ENCODE data around the gene KLF5.

Gene KLF5

GRCh38 chr13:73015805-73016204 is 43.0 kb upstream of the KLF5 start:
- H3K9me3 ChIP-seq (ENCODE audit: control insufficient read depth, insufficient read depth, low read depth, low read length), result no peaks in the 10 kb centered on the region
- ChIA-PET POLR2A (no interaction called here), CTCF (no interaction called here)
- H3K4me1 ChIP-seq (ENCODE audit: control insufficient read depth, insufficient read depth, low read length), result no peaks in the 10 kb centered on the region
- TF ChIP-seq ZBTB49 (tag by site-specific recombination; IDR thresholded peaks at IDR 0.05; ENCODE audit: low read depth) (no peak), ZNF664 (tag by site-specific recombination; IDR thresholded peaks at IDR 0.05) (no peak), ZNF548 (tag by site-specific recombination; IDR thresholded peaks at IDR 0.05) (no peak)
- H3K27ac ChIP-seq (ENCODE audit: extremely low read depth, low read depth, low read length), result no peak overlapping the region
- peaks cover 0 to 9% of the 10 kb centered on the region in 2 experiments; a peak in 2 of 3 replicates for H3K36me3 ChIP-seq (ENCODE audit: control insufficient read depth in 2 of 2, insufficient read depth in 1 of 2, low read length in 2 of 2)
- H3K4me3 ChIP-seq (ENCODE audit: low read depth, low read length), result no peak overlapping the region

- H3K27ac ChIP-seq (ENCODE audit: extremely low read depth, low read depth, low read length), result no peak overlapping the region
- no peak overlapping the region for H3K4me3 ChIP-seq (ENCODE audit: low read depth, low read length)
- POLR2A ChIA-PET, result interaction anchor here (0.7 kb wide), 1 partner anchor 40 kb away, joined by 3 read pairs; no protein-coding TSS in a partner anchor
- no peak for TF ChIP-seq ZFP41 (tag by site-specific recombination; IDR thresholded peaks at IDR 0.05; ENCODE audit: borderline replicate concordance)
- no peak for TF ChIP-seq ZNF645 (tag by site-specific recombination; IDR thresholded peaks at IDR 0.05)
- no peak for TF ChIP-seq SP7 (tag by site-specific recombination; IDR thresholded peaks at IDR 0.05)
- no peak for TF ChIP-seq OSR2 (tag by site-specific recombination; IDR thresholded peaks at IDR 0.05)
- no peak for TF ChIP-seq ZSCAN4 (tag by site-specific recombination; IDR thresholded peaks at IDR 0.05)
- TF ChIP-seq TSHZ1 (tag by site-specific recombination; IDR thresholded peaks at IDR 0.05; ENCODE audit: borderline replicate concordance), result no peak
- TF ChIP-seq ZNF280D (tag by site-specific recombination; IDR thresholded peaks at IDR 0.05), result no peak
- no peak for TF ChIP-seq ZNF24 (tag by site-specific recombination; IDR thresholded peaks at IDR 0.05)
- H3K36me3 ChIP-seq (ENCODE audit: control insufficient read depth in 2 of 2, insufficient read depth in 1 of 2, low read length in 2 of 2), result peaks cover 0 to 9% of the 10 kb centered on the region in 2 experiments; a peak in 1 of 3 replicates
- no peaks in the 10 kb centered on the region for H3K4me1 ChIP-seq (ENCODE audit: control insufficient read depth, insufficient read depth, low read length)
- H3K9me3 ChIP-seq (ENCODE audit: control insufficient read depth, insufficient read depth, low read depth, low read length), result no peaks in the 10 kb centered on the region
- CTCF ChIA-PET, result interaction anchor here (0.7 kb wide), 1 partner anchor 138 kb away, joined by 4 read pairs; no protein-coding TSS in a partner anchor
Observed at GRCh38 chr13:73018336-73018735, 40.5 kb upstream of the KLF5 start.
